OCI-LY7 (cell line): Measurements from ENCODE around the gene XPNPEP3. TPM values are rescaled to one million over a fixed set of nuclear protein-coding genes. Genes with fewer than 3 reads are reported as not detected.
A peak's percentile ranks its signal among the peaks of the same experiment; 100 is the strongest.

ENCODE experiments used
- BruUV-seq: library from RNA; stranded (reverse); fragments of 400-500 nt; replicated peaks from 2 replicates; lab custom pipeline; 2021; lab: Mats Ljungman, UMichigan
- CTCF ChIA-PET: fragments of 300-600 bp; sonication (Branson Sonifier 250); formaldehyde crosslinking; loops from one replicate; lab custom pipeline; 2022; ENCODE audit warnings: antibody characterized with exemption; ENCODE audit not compliant: unreplicated experiment; lab: Charles Lee
- POLR2A ChIA-PET: fragments of 300-600 bp; sonication (Branson Sonifier 250); formaldehyde crosslinking; loops from one replicate; lab custom pipeline; 2022; ENCODE audit warnings: antibody characterized with exemption; lab: Charles Lee
- DNase-seq: peaks from one replicate; pipeline ENCODE4 v3.0.0-alpha.2; 2015; ENCODE audit warnings: low spot score
- H2AFZ ChIP-seq: fragments of 200-600 bp; sonication (generic), shearing (Covaris generic); 2 replicates; pipeline ENCODE4 v1.6.1; 2014; ENCODE audit warnings: mild to moderate bottlenecking, antibody characterized with exemption, low read length, moderate library complexity
- H3K27ac ChIP-seq: fragments of 200-600 bp; sonication (generic); 2 replicates; pipeline ENCODE4 v1.5.1; 2014; ENCODE audit warnings: mixed run types, low read depth, mild to moderate bottlenecking, moderate library complexity, low read length, inconsistent platforms; ENCODE audit not compliant: poor library complexity, severe bottlenecking
- H3K36me3 ChIP-seq: fragments of 200-600 bp; sonication (generic); 2 replicates; pipeline ENCODE4 v1.6.1; 2014; ENCODE audit warnings: mild to moderate bottlenecking, antibody characterized with exemption, low read length, moderate library complexity, mixed read lengths; ENCODE audit not compliant: insufficient read depth
- H3K4me1 ChIP-seq: fragments of 200-600 bp; sonication (generic); 2 replicates; pipeline ENCODE4 v1.5.1; 2014; ENCODE audit warnings: mild to moderate bottlenecking, low read length; ENCODE audit not compliant: insufficient read depth, poor library complexity, severe bottlenecking
- H3K4me2 ChIP-seq: fragments of 200-600 bp; sonication (generic); 2 replicates; pipeline ENCODE4 v1.6.1; 2014; ENCODE audit warnings: mild to moderate bottlenecking, low read length
- H3K4me3 ChIP-seq: fragments of 200-600 bp; sonication (generic); 2 replicates; pipeline ENCODE4 v1.5.1; 2014; ENCODE audit warnings: mild to moderate bottlenecking, low read depth, low read length; ENCODE audit not compliant: poor library complexity, severe bottlenecking
- H3K79me2 ChIP-seq: fragments of 200-600 bp; sonication (generic); 2 replicates; pipeline ENCODE4 v1.6.1; 2016; ENCODE audit warnings: low read depth, mild to moderate bottlenecking, low read length, moderate library complexity, mixed read lengths; ENCODE audit not compliant: insufficient read depth
- H3K9me2 ChIP-seq: fragments of 200-600 bp; sonication (generic); 2 replicates; pipeline ENCODE4 v1.6.1; 2016; ENCODE audit warnings: mild to moderate bottlenecking, low read length, mixed read lengths; ENCODE audit not compliant: insufficient read depth
- H3K9me3 ChIP-seq: fragments of 200-600 bp; sonication (generic); 2 replicates; pipeline ENCODE4 v1.6.1; 2014; ENCODE audit warnings: mild to moderate bottlenecking, mixed run types, low read length, mixed read lengths
- H4K20me1 ChIP-seq: fragments of 200-600 bp; sonication (generic); 2 replicates; pipeline ENCODE4 v1.6.1; 2014; ENCODE audit warnings: mild to moderate bottlenecking, antibody characterized with exemption, low read length, moderate library complexity, mixed read lengths; ENCODE audit not compliant: insufficient read depth
- CTCF ChIP-seq: fragments of 200-600 bp; sonication (generic); conservative IDR thresholded peaks from 2 replicates; pipeline ENCODE4 v1.5.1; 2014; ENCODE audit warnings: mild to moderate bottlenecking, antibody characterized with exemption, low read length, moderate library complexity, mixed read lengths
- EZH2phosphoT487 ChIP-seq: fragments of 200-600 bp; sonication (generic); IDR thresholded peaks from 2 replicates; pipeline ENCODE4 v1.6.1; 2018; ENCODE audit warnings: low read depth, borderline replicate concordance, mild to moderate bottlenecking, mixed run types, antibody characterized with exemption, low read length, moderate library complexity, mixed read lengths
- intact Hi-C: fragments of 100-400 bp; cut with micrococcal nuclease; formaldehyde crosslinking; loops from one replicate; pipeline ENCODE4 v1.10.0; 2022; ENCODE audit not compliant: unreplicated experiment
- total RNA-seq, 2 experiments: library from RNA; depleted of rRNA in 1 of 2; stranded (reverse); fragments of >200 nt in 1 of 2; shearing (Covaris generic) in 1 of 2; gene quantifications; 2 replicates each; pipeline ENCODE4 v1.2.3, GENCODE V29; 2014 to 2022

Gene XPNPEP3
- total RNA-seq, 2 experiments from 2014 or later: 12.2 to 22.4 TPM

GRCh38 chr22:40955571-40955970 lies 98.6 kb downstream of the XPNPEP3 start:
- Histone ChIP-seq H2AFZ (no peak overlapping the region), H3K27ac (no peak overlapping the region), H4K20me1 (no peaks in the 10 kb centered on the region), H3K9me2 (no peaks in the 10 kb centered on the region), H3K4me2 (no peak overlapping the region), H3K79me2 (peaks cover 65% of the 10 kb centered on the region), H3K36me3 (peaks cover 73% of the 10 kb centered on the region), H3K4me3 (no peak overlapping the region), H3K9me3 (no peaks in the 10 kb centered on the region), H3K4me1 (peaks cover 14% of the 10 kb centered on the region)
- ChIA-PET POLR2A (interaction anchor here (0.6 to 0.7 kb wide), 2 partner anchors 149 to 154 kb away, joined by 4 to 5 read pairs; no protein-coding TSS in a partner anchor), CTCF (no interaction called here)
- TF ChIP-seq EZH2phosphoT487 (no peak), CTCF (no peak)
- TSS peak; percentile 16 for BruUV-seq
- DNase-seq: no peak
- intact Hi-C loops: no loop called here

- Histone ChIP-seq H4K20me1 (no peaks in the 10 kb centered on the region), H3K79me2 (peaks cover 65% of the 10 kb centered on the region), H3K27ac (no peak overlapping the region), H3K4me1 (peaks cover 12% of the 10 kb centered on the region), H3K9me2 (no peaks in the 10 kb centered on the region), H3K9me3 (no peaks in the 10 kb centered on the region), H3K4me3 (no peak overlapping the region), H3K36me3 (peaks cover 89% of the 10 kb centered on the region), H3K4me2 (no peak overlapping the region), H2AFZ (no peak overlapping the region)
- ChIA-PET POLR2A (interaction anchor here (0.6 kb wide), 1 partner anchor 12 kb away, joined by 6 read pairs; no protein-coding TSS in a partner anchor), CTCF (no interaction called here)
- no TSS peak for BruUV-seq
- TF ChIP-seq CTCF (no peak), EZH2phosphoT487 (no peak)
- no peak for DNase-seq
- intact Hi-C loops: no loop called here
Measured at GRCh38 chr22:40957601-40958000, 100.7 kb downstream of the XPNPEP3 start.

GRCh38 chr22:40958299-40958698 lies 101.4 kb downstream of the XPNPEP3 start:
- no peak for TF ChIP-seq EZH2phosphoT487
- TF ChIP-seq CTCF: no peak
- Histone ChIP-seq H3K4me1 (peaks cover 5% of the 10 kb centered on the region), H3K9me2 (no peaks in the 10 kb centered on the region), H2AFZ (no peak overlapping the region), H3K36me3 (peaks cover 91% of the 10 kb centered on the region), H3K9me3 (no peaks in the 10 kb centered on the region), H3K79me2 (peaks cover 58% of the 10 kb centered on the region), H4K20me1 (no peaks in the 10 kb centered on the region), H3K27ac (no peak overlapping the region), H3K4me2 (no peak overlapping the region), H3K4me3 (no peak overlapping the region)
- BruUV-seq: no TSS peak
- ChIA-PET POLR2A (interaction anchor here (0.6 kb wide), 1 partner anchor 13 kb away, joined by 6 read pairs; no protein-coding TSS in a partner anchor), CTCF (no interaction called here)
- no peak for DNase-seq
- intact Hi-C loops: no loop called here
